H1 (cell line): ENCODE measurements around the gene GPR171. TPM values are rescaled to one million over a fixed set of nuclear protein-coding genes. Genes with fewer than 3 reads are reported as not detected.

Source experiments
- ATF3 ChIP-seq: IDR thresholded peaks from 2 replicates; pipeline ENCODE4 v1.6.1; 2011; ENCODE audit warnings: low read depth, mild to moderate bottlenecking, low read length; ENCODE audit not compliant: insufficient read depth
- CEBPB ChIP-seq: IDR thresholded peaks from 2 replicates; pipeline ENCODE4 v1.6.1; 2012; ENCODE audit warnings: low read depth, low read length
- JUN ChIP-seq: IDR thresholded peaks from 2 replicates; pipeline ENCODE4 v1.6.1; 2011; ENCODE audit warnings: low read depth, mild to moderate bottlenecking, improper control_type of control experiment, low read length
- KDM4A ChIP-seq: IDR thresholded peaks from one replicate; pipeline ENCODE4 v1.7.1; 2012; ENCODE audit warnings: low read depth, mild to moderate bottlenecking, moderate library complexity, low read length, inconsistent platforms; ENCODE audit not compliant: severe bottlenecking
- KDM5A ChIP-seq: fragments of 200-600 bp; IDR thresholded peaks from 2 replicates; pipeline ENCODE4 v1.7.1; 2012; ENCODE audit warnings: mild to moderate bottlenecking, low read length, inconsistent platforms, mixed read lengths
- NRF1 ChIP-seq: IDR thresholded peaks from 2 replicates; pipeline ENCODE4 v1.6.1; 2011; ENCODE audit warnings: mild to moderate bottlenecking, low read depth, low read length, improper control_type of control experiment
- polyA plus RNA-seq, 7 experiments: library from polyadenylated mRNA; depleted of rRNA in 3 of 7; stranded (reverse) in 5 of 7; unstranded in 2 of 7; fragments of >200 nt in 5 of 7; fragments of 200-250 nt in 2 of 7; gene quantifications; 1 replicate in 5 of 7; 2 replicates in 1 of 7; 4 replicates in 1 of 7; pipeline versions ENCODE4 v1.2.1 to v1.2.3, GENCODE V29; 2011 to 2013; ENCODE audit warnings: missing spikeins in 2 of 7, mixed read lengths in 2 of 7
- total RNA-seq: library from RNA; stranded (reverse); fragmentation: NEBNext Ultra II Directional; extraction: Animal tissue kit (Norgen Biotek cat#: 25700); gene quantifications from 2 replicates; pipeline ENCODE4 v1.2.1, GENCODE V29; 2021

GPR171 gene
- total and polyA plus RNA-seq, 2 of the 8 experiments (the other 6 are each of a cell fraction or from before 2014, with no cell fraction given) = not detected

GRCh38 chr3:151224268-151224866 lies 21.4 kb upstream of the GPR171 start (continued):
- TF ChIP-seq KDM4A (no peak), KDM5A (no peak), NRF1 (no peak), JUN (no peak), ATF3 (no peak), CEBPB (no peak)
